Chondrocyte (in vitro differentiated cells): ENCODE measurements around the gene MAOB. TPM values are rescaled to one million over a fixed set of nuclear protein-coding genes. Genes with fewer than 3 reads are reported as not detected.

Source experiments
- DNase-seq: peaks from one replicate; pipeline ENCODE4 v3.0.0; 2021; ENCODE audit warnings: mixed read lengths, low spot score
- H3K27ac Mint-ChIP-seq: one replicate; pipeline ENCODE4 v1.8.0; 2021; ENCODE audit warnings: mild to moderate bottlenecking, moderate library complexity, mixed read lengths; ENCODE audit not compliant: unreplicated experiment
- H3K27me3 Mint-ChIP-seq: 2 replicates; pipeline ENCODE4 v1.8.0; 2021; ENCODE audit warnings: low read depth, mixed read lengths
- H3K36me3 Mint-ChIP-seq: 2 replicates; pipeline ENCODE4 v1.8.0; 2021; ENCODE audit warnings: low read depth, mixed read lengths
- H3K4me1 Mint-ChIP-seq: 2 replicates; pipeline ENCODE4 v1.8.0; 2021; ENCODE audit warnings: low read depth, mild to moderate bottlenecking, mixed read lengths
- H3K4me3 Mint-ChIP-seq: one replicate; pipeline ENCODE4 v1.8.0; 2021; ENCODE audit warnings: mild to moderate bottlenecking, moderate library complexity, mixed read lengths; ENCODE audit not compliant: unreplicated experiment
- H3K9me3 Mint-ChIP-seq: 2 replicates; pipeline ENCODE4 v1.8.0; 2021; ENCODE audit warnings: low read depth, mixed read lengths
- CTCF ChIP-seq: fragments of 200-600 bp; sonication (generic); IDR thresholded peaks from 2 replicates; pipeline ENCODE4 v1.5.0; 2021; ENCODE audit warnings: antibody characterized with exemption, mild to moderate bottlenecking, moderate library complexity
- total RNA-seq: library from RNA; stranded (reverse); gene quantifications from 3 replicates; pipeline ENCODE4 v1.2.1, GENCODE V29; 2021

The MAOB gene
- total RNA-seq, 1 donor from 2014 or later: 3.2 TPM

- Mint-ChIP-seq H3K27ac (no peak overlapping the region), H3K27me3 (no peaks in the 10 kb centered on the region), H3K9me3 (peaks cover 9% of the 10 kb centered on the region), H3K36me3 (no peaks in the 10 kb centered on the region), H3K4me3 (no peak overlapping the region), H3K4me1 (no peaks in the 10 kb centered on the region)
- TF ChIP-seq CTCF: no peak
- DNase-seq: no peak
Observed at GRCh38 chrX:43868791-43869190, 13.5 kb downstream of the MAOB start.

- TF ChIP-seq CTCF: no peak
- Mint-ChIP-seq H3K4me3 (no peak overlapping the region), H3K27ac (no peak overlapping the region)
Observed at GRCh38 chrX:43866423-43866822, 15.8 kb downstream of the MAOB start.

DNA sequence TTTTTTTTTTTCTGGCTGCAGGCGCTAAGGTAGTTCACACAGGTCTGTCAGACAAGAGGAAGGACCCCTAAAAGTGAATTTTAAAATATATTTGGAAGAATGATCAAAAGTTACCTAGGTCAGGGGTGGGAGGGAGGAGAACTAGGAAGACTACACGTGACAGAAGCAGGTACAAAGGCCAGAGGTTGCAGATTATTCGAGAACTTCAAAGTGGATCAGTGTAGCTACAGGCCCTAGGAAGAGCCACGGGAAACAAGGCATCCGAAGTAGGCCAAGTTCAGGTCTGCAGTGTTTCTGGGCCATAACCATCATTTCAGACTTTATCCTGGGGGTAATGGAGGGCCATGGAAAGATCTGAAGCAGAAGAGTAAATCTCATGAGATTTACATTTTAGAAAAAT, 16.5 kb downstream of the MAOB start:
- H3K27me3 Mint-ChIP-seq: no peaks in the 10 kb centered on the region
- no peaks in the 10 kb centered on the region for H3K4me1 Mint-ChIP-seq
- no peak for DNase-seq
- H3K4me3 Mint-ChIP-seq: no peak overlapping the region
- peaks cover 4% of the 10 kb centered on the region for H3K9me3 Mint-ChIP-seq
- TF ChIP-seq CTCF: no peak
- H3K36me3 Mint-ChIP-seq: no peaks in the 10 kb centered on the region
- H3K27ac Mint-ChIP-seq: no peak overlapping the region

More at GRCh38 chrX:43866423-43866822, 15.8 kb downstream of the MAOB start:
- DNase-seq: no peak
- Mint-ChIP-seq H3K9me3 (peaks cover 4% of the 10 kb centered on the region), H3K4me1 (no peaks in the 10 kb centered on the region), H3K27me3 (no peaks in the 10 kb centered on the region), H3K36me3 (no peaks in the 10 kb centered on the region)

DNA sequence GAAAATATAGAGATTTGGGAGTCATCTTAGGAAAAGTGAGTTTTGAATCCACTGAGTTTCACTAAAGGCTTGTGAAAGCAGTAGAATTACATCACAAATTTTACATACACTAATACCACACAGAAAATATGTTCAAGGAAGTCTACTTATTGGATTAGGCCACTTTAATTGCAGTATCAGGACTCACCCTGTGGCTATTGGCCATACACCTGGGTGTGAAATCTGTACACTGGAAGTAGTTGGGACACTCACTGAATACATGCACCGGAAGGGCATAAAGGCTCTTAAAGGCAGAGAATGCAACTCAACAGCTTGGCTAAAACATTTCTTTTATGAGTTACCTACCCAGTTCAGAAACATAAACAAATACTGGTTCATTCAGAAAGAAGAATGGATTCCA, 19.8 kb downstream of the MAOB start:
- no peak overlapping the region for H3K4me3 Mint-ChIP-seq
- H3K4me1 Mint-ChIP-seq: no peaks in the 10 kb centered on the region
- H3K36me3 Mint-ChIP-seq: no peaks in the 10 kb centered on the region
- no peak for TF ChIP-seq CTCF
- no peaks in the 10 kb centered on the region for H3K27me3 Mint-ChIP-seq
- DNase-seq: no peak
- peaks cover 4% of the 10 kb centered on the region for H3K9me3 Mint-ChIP-seq
- H3K27ac Mint-ChIP-seq: no peak overlapping the region

GRCh38 chrX:43861750-43862149, 20.5 kb downstream of the MAOB start:
- peaks cover 4% of the 10 kb centered on the region for H3K9me3 Mint-ChIP-seq
- H3K4me1 Mint-ChIP-seq: no peaks in the 10 kb centered on the region
- H3K27me3 Mint-ChIP-seq: no peaks in the 10 kb centered on the region
- no peaks in the 10 kb centered on the region for H3K36me3 Mint-ChIP-seq
- no peak overlapping the region for H3K4me3 Mint-ChIP-seq
- TF ChIP-seq CTCF: no peak
- no peak for DNase-seq
- H3K27ac Mint-ChIP-seq: no peak overlapping the region
